ENCODE measurements around the gene CCDC157. TPM values are rescaled to one million over a fixed set of nuclear protein-coding genes. Genes with fewer than 3 reads are reported as not detected.

CCDC157 gene
- total RNA-seq, 1 experiment from 2014 or later = 6.2 TPM

DNA sequence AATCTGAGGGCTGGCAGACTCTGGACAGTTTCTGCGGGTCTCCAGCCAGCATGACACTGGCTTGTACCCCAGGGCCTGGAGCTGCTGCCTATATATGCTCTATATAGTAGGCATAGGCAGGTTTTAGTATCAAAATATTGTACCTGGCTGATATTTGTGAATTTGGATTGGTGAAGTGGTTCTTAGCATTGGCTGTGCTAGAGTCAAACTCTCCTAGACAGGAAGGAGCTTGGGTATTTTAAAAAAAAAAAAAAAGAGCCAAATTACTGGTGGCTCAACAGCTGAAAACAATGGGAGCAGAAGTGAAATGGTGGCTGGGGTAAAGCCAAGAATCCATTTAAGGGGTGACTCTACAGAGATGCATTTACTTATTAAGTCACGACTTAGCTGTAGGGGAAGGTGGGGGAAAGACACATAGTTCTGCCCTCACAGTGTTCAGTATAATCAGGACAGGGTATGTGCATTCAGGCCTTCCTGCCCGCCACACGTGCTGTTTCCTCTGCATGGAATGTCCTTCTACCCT lies 57.8 kb downstream of the CCDC157 start:
- no peaks in the 10 kb centered on the region for H4K20me1 ChIP-seq (ENCODE audit: insufficient read depth)
- H3F3A ChIP-seq (ENCODE audit: insufficient read depth, low read depth) = peaks cover 64% of the 10 kb centered on the region
- H3K79me2 ChIP-seq (ENCODE audit: low read depth) = peaks cover 9% of the 10 kb centered on the region; the same call in 1 of the 2 replicates
- H3K4me1 ChIP-seq (replicated peaks; ENCODE audit: insufficient read depth) = peaks cover 38% of the 10 kb centered on the region
- POLR2A ChIA-PET (ENCODE audit: unreplicated experiment) = no interaction called here
- no TSS peak for BruUV-seq (replicated peaks)
- H3K9me3 ChIP-seq (ENCODE audit: insufficient read depth, low read depth) = no peaks in the 10 kb centered on the region
- no peak overlapping the region for H3K4me3 ChIP-seq
- no peaks in the 10 kb centered on the region for H3K27me3 ChIP-seq (ENCODE audit: insufficient read depth, low read depth)
- no peak overlapping the region for H2AFZ ChIP-seq
- no peak overlapping the region for H3K4me2 ChIP-seq
- CTCF ChIA-PET = no interaction called here
- H3K9me2 ChIP-seq (ENCODE audit: insufficient read depth) = no peaks in the 10 kb centered on the region
- peak overlapping the region; percentile 18; the same call in 1 of the 2 replicates for H3K27ac ChIP-seq
- TF ChIP-seq EZH2 (IDR thresholded peaks at IDR 0.05; ENCODE audit: low read depth) = no peak
- TF ChIP-seq, protein P1, sequence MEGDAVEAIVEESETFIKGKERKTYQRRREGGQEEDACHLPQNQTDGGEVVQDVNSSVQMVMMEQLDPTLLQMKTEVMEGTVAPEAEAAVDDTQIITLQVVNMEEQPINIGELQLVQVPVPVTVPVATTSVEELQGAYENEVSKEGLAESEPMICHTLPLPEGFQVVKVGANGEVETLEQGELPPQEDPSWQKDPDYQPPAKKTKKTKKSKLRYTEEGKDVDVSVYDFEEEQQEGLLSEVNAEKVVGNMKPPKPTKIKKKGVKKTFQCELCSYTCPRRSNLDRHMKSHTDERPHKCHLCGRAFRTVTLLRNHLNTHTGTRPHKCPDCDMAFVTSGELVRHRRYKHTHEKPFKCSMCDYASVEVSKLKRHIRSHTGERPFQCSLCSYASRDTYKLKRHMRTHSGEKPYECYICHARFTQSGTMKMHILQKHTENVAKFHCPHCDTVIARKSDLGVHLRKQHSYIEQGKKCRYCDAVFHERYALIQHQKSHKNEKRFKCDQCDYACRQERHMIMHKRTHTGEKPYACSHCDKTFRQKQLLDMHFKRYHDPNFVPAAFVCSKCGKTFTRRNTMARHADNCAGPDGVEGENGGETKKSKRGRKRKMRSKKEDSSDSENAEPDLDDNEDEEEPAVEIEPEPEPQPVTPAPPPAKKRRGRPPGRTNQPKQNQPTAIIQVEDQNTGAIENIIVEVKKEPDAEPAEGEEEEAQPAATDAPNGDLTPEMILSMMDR (conservative IDR thresholded peaks at IDR 0.05) = no peak
- intact Hi-C loops (cut with micrococcal nuclease; ENCODE audit: unreplicated experiment) = no loop called here
- no peak for DNase-seq
- peaks cover 68% of the 10 kb centered on the region for H3K36me3 ChIP-seq (ENCODE audit: low read depth)

DNA sequence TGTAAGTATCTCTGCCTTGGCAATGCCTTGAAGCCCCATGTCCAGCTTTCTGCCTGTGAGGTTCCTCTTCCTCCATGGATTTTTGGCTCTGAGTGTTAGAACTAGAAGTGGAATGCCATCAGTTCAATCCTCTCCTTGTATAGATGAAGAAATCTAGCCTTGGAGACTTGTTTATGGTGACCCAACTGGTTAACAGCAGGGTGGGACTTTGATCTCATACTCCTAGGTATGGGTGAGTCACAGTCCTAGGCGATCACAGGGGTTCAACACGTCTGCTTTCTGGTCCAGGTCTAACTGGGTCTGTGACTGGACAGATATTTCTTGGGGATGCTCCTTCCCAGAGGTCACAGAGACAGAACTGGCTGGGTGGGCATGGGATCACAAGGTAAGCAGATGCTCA lies 59.6 kb downstream of the CCDC157 start:
- Histone ChIP-seq H3K27me3 (ENCODE audit: insufficient read depth, low read depth) (no peaks in the 10 kb centered on the region), H3K4me2 (peak overlapping the region; percentile 12), H2AFZ (no peak overlapping the region), H3K79me2 (ENCODE audit: low read depth) (peaks cover 8% of the 10 kb centered on the region), H4K20me1 (ENCODE audit: insufficient read depth) (no peaks in the 10 kb centered on the region), H3K4me1 (replicated peaks; ENCODE audit: insufficient read depth) (peaks cover 51% of the 10 kb centered on the region), H3K4me3 (no peak overlapping the region), H3K9me3 (ENCODE audit: insufficient read depth, low read depth) (no peaks in the 10 kb centered on the region), H3K36me3 (ENCODE audit: low read depth) (peaks cover 64% of the 10 kb centered on the region), H3K9me2 (ENCODE audit: insufficient read depth) (no peaks in the 10 kb centered on the region), H3K27ac (peak overlapping the region; percentile 40), H3F3A (ENCODE audit: insufficient read depth, low read depth) (peaks cover 71% of the 10 kb centered on the region)
- ChIA-PET CTCF (no interaction called here), POLR2A (ENCODE audit: unreplicated experiment) (no interaction called here)
- no TSS peak for BruUV-seq (replicated peaks)
- DNase-seq = peak in 1 of 2 experiments; percentile 80
- no peak for TF ChIP-seq EZH2 (IDR thresholded peaks at IDR 0.05; ENCODE audit: low read depth)
- TF ChIP-seq, protein P1 (conservative IDR thresholded peaks at IDR 0.05) = no peak
- intact Hi-C loops (cut with micrococcal nuclease; ENCODE audit: unreplicated experiment) = no loop called here

DNA sequence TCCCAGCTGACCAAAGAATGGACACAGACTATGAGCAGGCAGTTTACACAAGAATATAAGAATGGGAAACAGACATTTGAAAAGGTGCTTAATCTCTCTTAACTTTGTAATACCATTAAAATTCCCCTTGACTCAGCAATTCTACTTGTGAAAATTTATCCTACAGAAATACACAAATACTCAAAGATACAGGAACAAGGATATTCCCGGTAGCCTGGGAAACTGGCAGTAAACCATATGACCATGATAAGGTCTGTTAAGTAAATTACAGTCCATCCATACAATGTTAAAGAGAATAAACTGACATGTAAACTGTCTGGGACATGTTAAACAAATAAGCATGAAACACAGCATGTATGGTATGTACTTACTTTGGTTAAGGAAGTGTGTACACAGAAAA lies 60.0 kb downstream of the CCDC157 start:
- Histone ChIP-seq H3F3A (ENCODE audit: insufficient read depth, low read depth) (peaks cover 73% of the 10 kb centered on the region), H3K27ac (peak overlapping the region; percentile 40), H3K9me2 (ENCODE audit: insufficient read depth) (no peaks in the 10 kb centered on the region), H3K4me3 (no peak overlapping the region), H3K4me2 (peak overlapping the region; percentile 12; the same call in 1 of the 2 replicates), H3K79me2 (ENCODE audit: low read depth) (peaks cover 12% of the 10 kb centered on the region), H3K27me3 (ENCODE audit: insufficient read depth, low read depth) (no peaks in the 10 kb centered on the region), H3K9me3 (ENCODE audit: insufficient read depth, low read depth) (no peaks in the 10 kb centered on the region), H3K4me1 (replicated peaks; ENCODE audit: insufficient read depth) (peaks cover 55% of the 10 kb centered on the region), H2AFZ (no peak overlapping the region), H3K36me3 (ENCODE audit: low read depth) (peaks cover 65% of the 10 kb centered on the region), H4K20me1 (ENCODE audit: insufficient read depth) (no peaks in the 10 kb centered on the region)
- no peak for DNase-seq
- ChIA-PET CTCF (no interaction called here), POLR2A (ENCODE audit: unreplicated experiment) (no interaction called here)
- BruUV-seq (replicated peaks) = no TSS peak
- intact Hi-C loops (cut with micrococcal nuclease; ENCODE audit: unreplicated experiment) = no loop called here
- no peak for TF ChIP-seq EZH2 (IDR thresholded peaks at IDR 0.05; ENCODE audit: low read depth)
- TF ChIP-seq, protein P1 (conservative IDR thresholded peaks at IDR 0.05) = no peak
